Prostate gland (tissue), 2 donors: ENCODE data around the gene VPS13C. TPM values are rescaled to one million over a fixed set of nuclear protein-coding genes. Genes with fewer than 3 reads are reported as not detected.

ENCODE experiments used
- DNase-seq: peaks from one replicate; pipeline ENCODE4 v3.0.0-alpha.2; 2019; ENCODE audit warnings: low spot score
- H3K27ac ChIP-seq, 2 donors: fragments of 200-600 bp; sonication (generic); 2 replicates each; pipeline ENCODE4 v1.5.1; 2017 to 2019
- H3K27me3 ChIP-seq: fragments of 200-600 bp; sonication (generic); replicated peaks from 2 replicates; pipeline ENCODE4 v1.5.1; 2019; ENCODE audit not compliant: insufficient read depth
- H3K36me3 ChIP-seq, 2 donors: fragments of 200-600 bp; sonication (generic); 1 replicate in 1 of 2; 2 replicates in 1 of 2; pipeline versions ENCODE4 v1.5.1 to v1.8.1; 2017 to 2019
- H3K4me1 ChIP-seq: fragments of 200-600 bp; sonication (generic); replicated peaks from 2 replicates; pipeline ENCODE4 v1.5.1; 2019
- H3K4me3 ChIP-seq, 2 donors: fragments of 200-600 bp; sonication (generic); 2 replicates each; pipeline ENCODE4 v1.5.1; 2017 to 2019
- H3K9me3 ChIP-seq: fragments of 200-600 bp; sonication (generic); 2 replicates; pipeline ENCODE4 v1.5.1; 2017
- CTCF ChIP-seq, 4 experiments: fragments of 200-600 bp in 2 of 4; fragments of 450-650 bp in 2 of 4; sonication (generic) in 2 of 4; IDR thresholded peaks; 1 replicate in 3 of 4; 2 replicates in 1 of 4; pipeline ENCODE4 v1.5.1; 2016 to 2019; ENCODE audit warnings: antibody characterized with exemption in 4 of 4, mild to moderate bottlenecking in 2 of 4, moderate library complexity in 2 of 4
- POLR2A ChIP-seq: fragments of 450-650 bp; IDR thresholded peaks from one replicate; pipeline ENCODE4 v1.6.1; 2016; ENCODE audit warnings: antibody characterized with exemption, mild to moderate bottlenecking
- POLR2AphosphoS5 ChIP-seq: sonication (generic); formaldehyde crosslinking; IDR thresholded peaks from one replicate; pipeline ENCODE4 v1.6.1; 2017; ENCODE audit warnings: antibody characterized with exemption
- WGBS: methylation state at CpG from one replicate; pipeline ENCODE4 v1.1.5; 2018; 5-methylcytosine and 5-hydroxymethylcytosine counted together
- intact Hi-C: fragments of 100-400 bp; cut with DNase I; formaldehyde crosslinking; loops from one replicate; pipeline ENCODE4 v1.14.2; 2022
- total RNA-seq, 2 donors: library from RNA; depleted of rRNA; stranded (reverse); fragments of >200 nt; gene quantifications; one replicate each; pipeline ENCODE4 v1.1.0, GENCODE V29; 2016

Gene VPS13C
- total RNA-seq, 2 donors from 2014 or later, result 53.5 to 60.2 TPM

GRCh38 chr15:61992518-61992917 is 67.7 kb downstream of the VPS13C start:
- no peak for DNase-seq
- Histone ChIP-seq H3K36me3 (no peaks in the 10 kb centered on the region), H3K4me1 (no peaks in the 10 kb centered on the region), H3K9me3 (no peaks in the 10 kb centered on the region), H3K27me3 (no peaks in the 10 kb centered on the region), H3K27ac (no peak overlapping the region), H3K4me3 (no peak overlapping the region)
- intact Hi-C loops, result no loop called here
- TF ChIP-seq POLR2A, result no peak

- Histone ChIP-seq H3K4me3 (no peak overlapping the region), H3K27me3 (no peaks in the 10 kb centered on the region), H3K36me3 (no peaks in the 10 kb centered on the region), H3K9me3 (no peaks in the 10 kb centered on the region), H3K27ac (no peak overlapping the region), H3K4me1 (no peaks in the 10 kb centered on the region)
- DNase-seq, result no peak
- intact Hi-C loops, result no loop called here
- TF ChIP-seq POLR2A (no peak), CTCF (IDR thresholded peaks at IDR 0.05) (no peak), POLR2AphosphoS5 (no peak)
- 92% methylated on average over 5 of the region's 5 CpGs for WGBS
Observed at GRCh38 chr15:61989667-61990066, 70.6 kb downstream of the VPS13C start.

GRCh38 chr15:61987824-61988223 is 72.4 kb downstream of the VPS13C start:
- DNase-seq, result no peak
- no peaks in the 10 kb centered on the region for H3K4me1 ChIP-seq
- no peaks in the 10 kb centered on the region for H3K27me3 ChIP-seq
- intact Hi-C loops, result no loop called here
- no peaks in the 10 kb centered on the region for H3K9me3 ChIP-seq
- 100% methylated on average over 2 of the region's 2 CpGs for WGBS
- H3K27ac ChIP-seq, result no peak overlapping the region
- no peaks in the 10 kb centered on the region for H3K36me3 ChIP-seq
- H3K4me3 ChIP-seq, result no peak overlapping the region
- no peak for TF ChIP-seq CTCF (IDR thresholded peaks at IDR 0.05)

GRCh38 chr15:61983081-61983480 is 77.2 kb downstream of the VPS13C start:
- 96% methylated on average over 3 of the region's 3 CpGs for whole genome bisulfite sequencing
- Histone ChIP-seq H3K27ac (no peak overlapping the region), H3K36me3 (no peaks in the 10 kb centered on the region), H3K4me1 (no peaks in the 10 kb centered on the region), H3K9me3 (no peaks in the 10 kb centered on the region), H3K4me3 (no peak overlapping the region), H3K27me3 (no peaks in the 10 kb centered on the region)
- no peak for TF ChIP-seq POLR2AphosphoS5
- no peak for TF ChIP-seq CTCF (IDR thresholded peaks at IDR 0.05)
- TF ChIP-seq POLR2A, result no peak
- intact Hi-C loops, result no loop called here
- no peak for DNase-seq

GRCh38 chr15:61978225-61978624 is 82.0 kb downstream of the VPS13C start:
- Histone ChIP-seq H3K4me1 (no peaks in the 10 kb centered on the region), H3K36me3 (no peaks in the 10 kb centered on the region), H3K27me3 (no peaks in the 10 kb centered on the region), H3K9me3 (no peaks in the 10 kb centered on the region), H3K4me3 (no peak overlapping the region), H3K27ac (no peak overlapping the region)
- 73% methylated on average over 3 of the region's 3 CpGs for WGBS
- intact Hi-C loops, result no loop called here
- DNase-seq, result no peak
- TF ChIP-seq POLR2A, result no peak
- TF ChIP-seq POLR2AphosphoS5, result no peak
- TF ChIP-seq CTCF (IDR thresholded peaks at IDR 0.05), result no peak
